ENCODE data around the gene BTBD9. TPM values are rescaled to one million over a fixed set of nuclear protein-coding genes. Genes with fewer than 3 reads are reported as not detected.

Gene BTBD9
- polyA plus RNA-seq, 1 donor: 7.7 TPM

DNA sequence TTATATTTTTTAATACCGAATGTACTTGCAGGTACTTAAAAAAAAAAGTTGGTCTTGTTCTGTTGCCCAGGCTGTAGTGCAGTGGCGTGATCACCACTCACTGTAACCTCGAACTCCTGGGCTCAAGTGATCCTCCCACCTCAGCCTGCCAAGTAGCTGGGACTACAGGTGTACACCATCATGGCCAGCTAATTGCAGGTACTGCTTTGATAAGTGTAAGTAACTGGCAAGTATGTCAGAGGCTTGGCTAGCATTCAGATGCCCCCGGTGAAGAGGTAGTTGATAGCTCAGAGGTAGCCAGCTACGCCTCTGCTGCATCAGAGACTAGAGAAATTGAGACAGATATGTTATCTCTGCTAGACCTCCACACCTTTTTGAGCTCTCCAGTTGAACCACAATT lies 40.5 kb downstream of the BTBD9 start:
- DNase-seq (ENCODE audit: low read depth): no peak

DNA sequence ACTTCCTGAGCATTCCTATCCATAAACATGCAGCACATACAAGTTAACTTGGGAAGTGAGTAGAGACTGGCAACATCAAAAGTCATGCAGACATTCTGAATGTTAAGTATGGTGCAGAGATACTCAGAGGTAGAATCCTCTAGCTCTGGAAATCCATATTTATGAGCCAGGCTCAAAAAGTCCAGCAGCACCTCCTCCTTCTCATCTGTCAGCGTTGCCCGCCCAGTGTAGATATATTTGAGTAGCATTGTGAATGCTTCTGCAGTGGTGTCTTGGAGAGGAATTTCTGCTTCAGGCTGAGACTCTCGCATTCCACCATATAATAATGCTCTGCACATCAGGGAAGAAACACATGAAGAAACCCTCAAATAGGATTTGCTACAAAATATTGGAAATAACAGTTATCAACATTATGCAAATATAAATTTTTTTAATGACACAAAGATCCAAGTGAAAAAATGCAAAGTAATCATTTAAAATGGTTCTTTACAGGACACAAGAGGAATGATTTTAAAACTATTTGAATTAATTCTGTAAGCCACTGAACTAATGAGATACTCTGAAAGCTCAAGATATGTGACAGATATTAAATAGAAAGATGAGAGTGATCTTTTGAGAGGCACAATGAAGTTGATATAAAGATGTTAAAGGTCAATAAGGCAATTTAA lies 45.6 kb downstream of the BTBD9 start:
- DNase-seq (ENCODE audit: low read depth): no peak

DNA sequence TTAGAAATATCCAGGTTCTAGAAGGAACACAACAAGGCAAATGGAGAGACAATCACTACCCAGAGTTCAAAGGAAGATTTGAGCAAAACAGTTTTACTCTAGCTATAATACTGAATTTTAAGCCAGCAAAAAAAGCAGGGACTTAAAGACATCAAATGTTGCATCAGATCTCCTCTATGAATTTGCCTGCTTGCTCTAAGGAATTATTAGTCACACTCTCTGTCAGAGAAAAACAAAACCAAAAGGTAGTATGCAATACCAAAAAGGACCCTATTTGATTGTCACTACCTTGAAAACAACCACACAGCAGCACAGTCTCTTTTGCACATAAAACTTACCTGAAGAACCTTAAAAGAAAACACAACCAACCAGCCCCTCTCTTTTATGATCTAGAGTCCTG lies 46.3 kb downstream of the BTBD9 start:
- DNase-seq (ENCODE audit: low read depth): no peak

DNA sequence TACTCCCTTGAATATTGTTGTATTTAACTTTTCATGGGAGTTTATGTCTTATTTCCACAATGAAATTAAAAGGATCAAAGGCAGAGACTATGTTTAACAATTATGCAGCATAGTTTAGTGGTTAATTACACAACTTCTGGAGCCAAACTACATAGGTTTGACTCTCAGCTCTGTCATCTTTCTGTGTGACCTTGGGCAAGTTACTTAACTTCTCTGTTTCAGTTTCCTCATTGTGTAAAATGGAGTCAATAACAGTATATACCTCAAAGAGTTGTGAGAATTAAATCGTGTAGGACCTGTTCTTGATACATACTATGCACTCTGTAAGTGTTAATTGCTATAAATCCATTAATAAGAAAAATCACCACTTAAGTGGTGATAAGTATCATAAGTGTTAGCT lies 48.3 kb downstream of the BTBD9 start:
- no peak for DNase-seq (ENCODE audit: low read depth)

DNA sequence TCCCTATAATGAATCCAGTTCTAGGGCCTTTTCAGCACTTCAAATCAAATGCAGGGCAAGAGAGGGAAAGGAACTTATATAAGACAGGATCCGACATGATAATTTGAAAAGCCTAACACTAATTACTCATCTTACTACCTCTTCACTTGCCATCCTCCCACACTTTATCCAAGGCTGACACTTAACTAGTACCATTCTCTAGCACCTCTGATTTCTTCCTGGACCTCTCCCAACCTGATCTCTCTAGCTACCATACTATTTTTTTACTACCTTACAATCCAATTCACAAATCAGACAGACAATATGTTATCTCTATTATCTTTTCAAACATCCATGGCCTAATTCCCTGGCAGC lies 50.4 kb downstream of the BTBD9 start:
- no peak for DNase-seq (ENCODE audit: low read depth)

DNA sequence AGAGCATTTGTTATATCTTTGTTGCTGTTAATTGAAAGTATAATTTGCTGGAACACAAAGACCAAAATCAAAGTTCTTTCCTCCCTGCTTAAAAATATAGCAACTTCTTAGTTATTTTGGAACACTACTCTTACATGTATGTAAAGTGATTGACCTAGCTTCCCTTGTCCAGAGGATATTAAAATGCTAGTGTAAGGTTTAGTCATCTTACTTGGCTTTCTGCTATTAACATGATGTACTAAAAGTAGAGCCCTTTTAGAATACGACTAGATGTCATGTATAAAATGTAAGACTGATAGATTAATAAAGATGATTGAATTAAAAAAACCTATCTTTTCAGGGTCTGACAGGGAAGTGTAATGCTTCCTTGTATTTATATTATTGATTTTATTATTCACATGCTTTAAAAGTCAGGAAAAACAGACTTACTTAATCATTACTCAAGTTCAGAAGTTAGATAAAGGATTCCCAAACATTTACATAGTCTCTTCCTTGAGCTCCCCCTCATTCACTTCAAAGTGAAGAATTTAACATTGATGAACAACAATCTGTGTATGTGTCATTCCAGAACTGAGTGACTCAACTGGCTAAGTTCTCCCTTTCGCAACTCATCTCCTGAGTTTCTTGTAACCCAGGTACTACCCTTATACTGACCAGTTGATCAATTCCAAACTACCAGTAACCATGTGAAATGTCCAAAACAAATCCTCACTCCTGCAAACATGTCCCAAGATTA lies 50.9 kb downstream of the BTBD9 start:
- DNase-seq (ENCODE audit: low read depth): no peak

DNA sequence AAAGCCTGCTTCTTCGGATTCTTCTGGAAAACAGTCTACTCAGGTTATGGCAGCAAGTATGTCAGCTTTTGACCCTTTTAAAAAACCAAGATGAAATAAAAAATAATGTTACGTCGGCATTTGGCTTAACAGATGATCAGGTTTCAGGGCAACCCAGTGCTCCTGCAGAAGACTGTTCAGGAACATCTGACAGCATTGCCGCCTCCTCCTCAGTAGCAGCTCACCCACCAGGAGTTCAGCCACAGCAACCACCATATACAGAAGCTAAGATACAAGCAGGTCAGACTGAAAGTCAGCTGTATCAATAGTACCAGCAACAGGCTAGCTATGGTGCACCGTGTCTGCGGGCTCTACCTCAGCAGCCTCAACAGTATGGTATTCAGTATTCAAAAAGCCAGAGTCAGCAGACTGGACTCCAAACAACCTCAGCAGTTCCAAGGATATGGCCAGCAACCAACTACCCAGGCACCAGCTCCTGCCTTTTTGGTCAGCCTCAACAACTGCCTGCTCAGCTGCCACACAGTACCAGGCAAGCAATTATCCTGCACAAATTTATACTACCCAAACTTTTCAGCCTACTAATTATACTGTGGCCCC lies 51.9 kb downstream of the BTBD9 start:
- DNase-seq (ENCODE audit: low read depth): no peak

DNA sequence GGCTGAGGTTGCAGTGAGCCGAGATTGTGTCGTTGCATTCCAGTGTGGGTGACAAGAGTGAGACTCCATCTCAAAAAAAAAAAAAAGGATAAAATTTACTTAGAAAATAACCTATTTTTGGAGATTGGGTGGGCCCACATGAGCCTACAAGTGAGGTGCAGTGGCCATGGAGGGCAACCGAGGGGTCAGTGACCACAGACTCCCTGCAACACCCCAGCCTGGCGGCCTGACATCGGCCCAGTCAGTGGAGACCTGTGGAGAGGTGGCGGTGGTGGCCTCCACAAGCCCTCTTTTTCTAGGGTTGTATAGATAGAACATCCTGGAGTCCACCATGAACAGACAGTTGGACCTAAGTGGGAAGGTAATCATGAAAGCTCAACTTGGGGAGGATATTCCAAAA lies 52.7 kb downstream of the BTBD9 start:
- DNase-seq (ENCODE audit: low read depth): no peak

DNA sequence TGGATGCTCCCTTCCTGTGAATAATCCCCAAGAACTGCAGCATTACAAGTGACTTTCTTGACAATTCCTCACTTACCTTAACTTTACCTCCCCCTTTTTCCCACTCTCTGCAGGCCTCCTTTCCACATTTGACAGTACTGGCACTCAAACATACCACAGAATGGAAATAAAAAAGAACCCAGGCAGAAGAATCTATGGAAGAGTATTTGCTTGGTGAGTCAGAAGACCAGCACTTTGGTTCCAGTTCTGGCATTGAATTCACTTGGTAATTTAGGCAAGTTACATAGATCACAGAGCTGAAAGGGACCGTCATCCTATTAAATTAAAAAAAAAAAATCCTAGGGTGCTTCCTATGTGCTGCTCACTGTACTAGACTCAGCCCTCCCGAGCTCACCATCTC lies 55.0 kb downstream of the BTBD9 start:
- no peak for DNase-seq (ENCODE audit: low read depth)

DNA sequence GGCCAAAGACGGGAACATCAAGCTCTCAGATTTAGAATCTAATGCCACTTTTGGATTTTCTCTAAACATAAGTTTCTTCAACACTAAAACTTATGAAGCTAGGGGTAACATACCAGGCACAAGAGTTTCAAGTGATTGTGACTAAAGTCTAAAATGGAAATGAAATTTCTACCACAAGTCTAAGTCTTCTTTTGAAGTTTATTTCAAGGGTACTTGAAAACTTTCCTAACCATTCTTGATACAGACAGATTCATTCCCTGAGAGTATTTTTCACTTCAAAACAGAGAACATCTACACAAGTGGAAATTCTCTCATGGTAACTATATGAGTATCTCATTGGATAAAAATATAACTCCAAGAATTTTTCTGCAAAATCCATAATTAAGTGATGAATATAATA lies 56.2 kb downstream of the BTBD9 start:
- no peak for DNase-seq (ENCODE audit: low read depth)

DNA sequence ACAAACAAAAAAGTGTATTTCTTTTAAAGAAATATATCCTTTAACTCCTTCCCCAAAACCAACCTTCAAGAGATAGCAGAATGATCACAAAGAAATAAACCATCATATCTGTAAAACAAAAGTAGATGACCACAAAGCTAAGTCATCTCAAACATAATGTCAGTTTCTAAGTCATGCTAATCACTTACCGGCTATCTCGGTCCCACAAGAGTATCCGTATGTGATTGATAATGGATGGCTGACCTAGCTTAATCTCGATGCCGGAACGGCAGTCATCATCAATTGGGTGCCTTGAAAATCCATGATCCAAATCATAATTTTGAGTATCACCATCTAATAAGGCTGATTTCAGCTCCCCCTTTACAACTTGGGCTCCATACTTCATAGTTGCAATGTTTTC lies 59.7 kb downstream of the BTBD9 start:
- DNase-seq (ENCODE audit: low read depth): no peak

DNA sequence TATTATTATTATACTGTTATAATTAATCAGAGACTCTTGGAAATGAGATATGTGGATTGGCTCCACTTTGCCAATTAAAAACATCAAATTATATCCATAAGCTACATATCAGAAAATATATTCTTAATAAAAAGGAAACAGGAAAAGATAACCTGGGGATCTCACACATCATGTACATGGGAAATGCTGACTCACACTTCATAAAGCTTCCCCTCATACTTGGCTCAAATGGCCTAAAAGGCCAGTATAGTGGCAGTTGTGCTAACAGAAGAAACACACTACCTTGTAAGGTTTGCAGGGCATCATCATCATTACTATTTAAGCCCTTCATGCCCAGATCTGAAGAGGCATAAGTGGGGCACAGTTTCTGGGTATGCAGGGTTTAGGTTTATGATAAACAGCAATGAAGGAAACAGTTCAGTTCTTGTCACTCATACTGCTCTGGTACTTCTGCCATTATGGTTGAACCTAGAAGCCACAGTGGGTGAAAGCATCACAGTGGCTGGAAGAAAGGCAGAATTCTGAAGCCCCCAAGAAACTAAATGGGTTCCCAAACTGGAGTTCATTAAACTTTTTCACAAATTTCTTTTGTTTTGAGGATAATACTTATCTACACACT lies 60.6 kb downstream of the BTBD9 start:
- no peak for DNase-seq (ENCODE audit: low read depth)

DNA sequence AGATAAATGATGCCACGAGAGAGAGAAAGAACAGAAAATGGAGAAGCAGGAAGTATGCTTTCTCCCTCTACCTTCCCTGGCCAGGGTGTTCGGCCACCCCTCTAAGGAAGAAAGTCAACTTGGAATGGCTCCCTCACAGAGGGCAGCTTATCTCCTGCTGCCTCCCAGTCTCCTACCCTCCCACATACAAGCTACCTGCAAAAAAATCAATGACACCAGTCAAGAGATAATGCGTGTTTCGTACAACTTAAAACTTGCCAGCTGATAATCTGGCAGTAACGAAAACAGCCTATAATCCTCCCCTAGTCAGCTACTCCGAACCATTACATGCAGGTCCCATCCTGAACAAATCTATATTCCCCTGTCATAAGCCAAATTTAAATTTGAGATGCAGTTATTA lies 61.7 kb downstream of the BTBD9 start:
- no peak for DNase-seq (ENCODE audit: low read depth)

DNA sequence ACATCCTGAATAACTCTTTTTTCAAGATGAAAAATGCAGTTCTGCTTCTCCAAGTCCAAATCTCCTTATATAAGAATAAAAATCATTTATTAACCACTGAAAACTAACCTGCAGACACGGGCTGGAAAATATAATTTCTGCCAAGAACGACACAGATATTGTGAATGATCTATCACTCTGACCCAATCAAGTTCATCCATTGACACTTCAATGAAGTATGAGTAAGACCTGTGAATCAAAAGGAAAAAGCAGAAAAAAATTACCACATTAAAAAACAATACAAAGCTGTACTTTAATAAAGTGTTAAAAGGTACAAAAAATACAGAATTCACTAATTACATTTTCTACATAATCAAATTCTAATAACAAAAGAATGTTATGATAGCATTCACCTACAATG lies 62.2 kb downstream of the BTBD9 start:
- DNase-seq (ENCODE audit: low read depth): no peak

DNA sequence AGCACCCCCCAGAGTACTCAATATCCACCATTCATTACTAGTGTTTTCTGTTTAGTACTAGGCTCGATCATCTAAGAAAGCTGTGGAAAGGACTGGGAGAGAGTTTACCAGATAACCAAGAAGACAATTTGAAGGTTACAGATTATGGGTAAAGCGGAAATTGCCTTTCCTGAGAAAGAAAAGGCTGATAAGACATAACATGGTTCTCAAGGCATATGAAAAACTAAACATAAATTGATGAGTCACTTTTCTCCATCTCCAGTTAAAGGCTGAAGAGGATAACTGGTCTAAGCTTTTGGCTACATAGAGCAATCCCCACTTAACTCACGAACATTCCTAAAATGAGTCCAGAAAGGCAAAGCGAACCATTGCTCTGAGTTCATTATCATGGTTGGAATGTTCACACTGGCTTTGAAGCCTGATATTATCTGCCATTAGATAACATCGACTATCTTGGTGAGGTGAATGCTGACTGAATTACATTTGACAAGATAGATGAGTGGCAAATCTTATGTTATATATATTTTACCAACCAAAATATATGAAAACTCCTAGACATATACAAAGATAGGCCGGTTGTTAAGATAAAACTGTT lies 65.8 kb downstream of the BTBD9 start:
- DNase-seq (ENCODE audit: low read depth): no peak

DNA sequence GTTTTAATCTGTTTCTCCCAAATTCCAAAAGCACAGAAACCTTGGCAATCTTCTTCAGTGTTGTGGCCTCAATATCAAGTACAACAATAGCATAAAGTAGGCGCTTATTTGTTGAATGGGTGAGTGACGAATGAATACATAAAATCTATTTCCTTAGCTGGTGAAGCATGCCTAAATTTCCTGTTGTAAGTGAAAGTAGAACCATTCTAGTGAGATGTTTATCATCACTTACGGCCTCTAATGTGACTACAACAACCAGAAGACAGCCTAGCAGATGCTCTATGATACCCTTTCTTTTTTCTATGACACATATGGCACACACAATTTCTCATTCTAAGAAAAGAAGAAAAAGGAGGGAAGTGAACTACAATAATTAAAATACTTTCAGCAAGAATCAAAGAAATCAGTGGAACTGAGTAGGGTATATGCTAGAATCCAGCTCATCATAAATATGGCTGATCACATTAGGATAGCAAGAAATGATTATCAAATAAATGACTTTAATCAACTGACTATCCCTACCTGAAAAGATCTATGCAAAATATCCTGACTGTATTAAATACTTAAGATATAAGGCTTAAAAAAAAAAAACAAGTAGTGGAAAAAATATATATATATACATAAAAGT lies 67.4 kb downstream of the BTBD9 start:
- DNase-seq (ENCODE audit: low read depth): no peak

DNA sequence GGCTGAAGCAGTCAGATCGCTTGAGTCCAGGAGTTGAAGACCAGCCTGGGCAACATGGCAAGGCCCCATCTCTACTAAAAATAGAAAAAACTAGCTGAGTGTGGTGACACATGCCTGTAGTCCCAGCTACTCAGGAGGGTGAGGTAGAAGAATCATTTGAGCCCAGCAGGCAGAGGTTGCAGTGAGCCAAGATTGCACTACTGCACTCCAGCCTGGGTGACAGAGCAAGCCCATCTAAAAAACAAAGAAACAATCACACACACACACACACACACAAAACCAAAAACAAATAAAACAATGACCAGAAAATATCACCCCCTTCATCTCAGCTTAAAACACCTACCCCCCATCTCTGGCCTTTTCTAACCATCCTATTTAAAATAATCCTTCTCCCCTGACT lies 68.0 kb downstream of the BTBD9 start:
- no peak for DNase-seq (ENCODE audit: low read depth)

DNA sequence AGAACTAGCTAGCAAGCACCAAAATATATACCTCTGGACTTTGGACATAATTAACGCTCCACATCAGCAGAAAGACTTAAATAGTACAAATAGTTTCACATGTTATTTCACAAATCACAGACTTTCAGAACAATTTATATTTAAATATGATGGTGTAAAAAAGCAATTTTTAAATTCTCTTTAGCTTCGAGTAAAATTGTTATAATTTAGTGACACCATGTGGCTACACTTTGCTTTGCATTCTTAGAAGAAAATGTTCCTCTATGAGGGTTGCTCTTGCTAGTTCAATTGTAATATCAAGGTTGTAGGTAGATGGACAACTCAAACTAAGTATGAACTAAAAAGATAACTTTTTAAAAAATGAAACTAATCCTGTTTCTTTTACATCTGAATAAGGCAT lies 69.0 kb downstream of the BTBD9 start:
- DNase-seq (ENCODE audit: low read depth): no peak

DNA sequence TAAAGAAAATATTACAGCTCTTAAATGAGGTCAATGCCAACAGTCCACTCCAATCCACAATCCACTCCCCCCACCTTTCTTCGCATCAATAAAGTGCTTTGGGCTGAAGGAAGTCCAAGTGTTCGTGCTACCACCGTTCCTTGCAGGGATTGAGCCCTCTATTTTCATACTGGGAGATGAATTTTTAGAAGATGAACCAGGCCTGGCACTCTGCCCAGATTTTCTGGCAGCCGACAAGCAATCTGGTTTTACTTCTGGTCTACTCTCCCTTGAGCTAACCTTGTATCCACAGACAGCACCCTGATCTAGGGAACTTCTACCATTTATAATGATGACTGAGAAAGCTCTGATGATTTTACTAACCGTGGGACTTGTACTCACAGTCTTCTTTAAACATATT lies 72.3 kb downstream of the BTBD9 start:
- DNase-seq (ENCODE audit: low read depth): no peak

DNA sequence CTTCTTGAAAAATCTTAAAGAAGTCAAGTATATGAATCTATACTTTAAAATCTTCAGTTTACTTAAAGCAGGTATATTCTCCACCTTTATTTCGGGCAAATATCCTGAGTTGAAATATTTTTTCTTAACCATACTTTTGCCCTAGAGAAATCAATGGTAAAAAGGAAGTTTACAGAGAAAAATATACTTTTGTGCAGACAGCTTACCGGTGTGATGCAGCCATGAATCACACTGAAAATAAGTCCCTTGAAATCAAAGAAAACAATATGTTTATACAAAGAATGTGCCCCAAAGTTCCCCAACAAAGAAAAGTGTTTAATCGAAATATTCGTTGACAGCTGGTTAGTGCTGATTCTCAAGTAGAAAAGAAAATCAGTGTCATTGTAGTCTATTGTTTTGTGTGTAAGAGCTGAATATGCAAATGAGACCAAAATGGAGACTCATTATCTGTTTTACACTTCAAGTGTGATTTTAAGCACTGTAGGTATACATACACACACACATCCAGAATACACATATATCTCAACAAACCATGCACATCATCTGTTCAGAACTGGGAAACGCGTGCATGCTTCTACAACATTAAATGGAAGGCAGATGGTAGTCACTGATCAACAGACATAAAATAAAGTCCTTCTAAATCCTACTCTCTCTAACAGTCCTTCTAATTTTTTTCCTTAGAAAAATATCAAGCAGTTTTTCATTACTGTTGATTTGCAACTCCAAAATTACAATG lies 73.3 kb downstream of the BTBD9 start:
- no peak for DNase-seq (ENCODE audit: low read depth)

DNA sequence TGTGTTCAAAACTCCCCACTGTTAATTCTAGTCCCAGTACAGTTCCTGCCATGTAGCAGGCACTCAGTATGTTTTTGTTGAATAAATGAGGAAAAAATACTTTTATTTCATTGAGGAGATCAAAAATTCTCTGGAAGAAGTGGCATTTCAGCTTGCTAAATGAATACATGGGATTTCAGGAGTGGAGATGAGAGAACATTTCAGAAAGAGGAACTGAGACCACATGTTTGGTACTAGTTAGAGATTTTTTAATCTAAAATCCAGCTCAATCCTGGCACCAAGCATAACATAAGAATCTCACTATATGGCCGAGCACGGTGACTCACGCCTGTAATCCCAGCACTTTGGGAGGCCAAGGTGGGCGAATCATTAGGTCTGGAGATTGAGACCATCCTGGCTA lies 75.4 kb downstream of the BTBD9 start:
- DNase-seq (ENCODE audit: low read depth): no peak
